Daoy (cell line): ENCODE data around the gene PLET1. TPM values are rescaled to one million over a fixed set of nuclear protein-coding genes. Genes with fewer than 3 reads are reported as not detected.
"Not testable (repeated sequence)": the region's sequence is repeated elsewhere in the genome, so short reads cannot be mapped to it uniquely, and the experiment has no call there.

Source experiments
- DNase-seq: peaks from one replicate; pipeline ENCODE4 v3.0.0-alpha.2; 2015; ENCODE audit warnings: low read depth
- total RNA-seq: library from RNA; depleted of rRNA; stranded (reverse); fragments of >200 nt; shearing (Covaris generic); gene quantifications from 2 replicates; pipeline ENCODE4 v1.2.3, GENCODE V29; 2014; rRNA removed

PLET1 gene
- total RNA-seq, 1 experiment from 2014 or later: not detected

GRCh38 chr11:112212710-112213109 is 48.0 kb downstream of the PLET1 start:
- DNase-seq: no peak

- DNase-seq: no peak
These were observed 48.4 kb downstream of the PLET1 start for GRCh38 chr11:112212290-112212689.

- DNase-seq: no peak
These were observed 49.1 kb downstream of the PLET1 start for GRCh38 chr11:112211536-112211935.

DNA sequence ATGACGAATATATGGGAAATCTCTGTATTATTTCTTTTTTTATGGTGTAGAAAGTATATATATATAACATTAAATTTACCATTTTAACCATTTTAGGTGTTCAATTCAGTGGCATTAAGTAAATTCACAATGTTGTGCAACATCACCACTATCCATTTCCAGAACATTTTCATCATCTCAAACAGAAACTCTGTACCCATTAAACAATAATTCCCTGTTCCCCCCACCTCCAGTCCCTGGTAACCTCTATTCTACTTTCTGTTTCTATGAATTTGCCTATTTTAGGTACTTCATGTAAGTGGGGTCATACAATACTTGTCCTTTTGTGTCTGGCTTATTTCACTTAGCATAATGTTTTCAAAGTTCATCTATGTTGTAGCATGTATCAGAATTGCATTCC is 49.8 kb downstream of the PLET1 start:
- DNase-seq: no peak

GRCh38 chr11:112206071-112206470 is 54.6 kb downstream of the PLET1 start:
- DNase-seq: no peak

DNA sequence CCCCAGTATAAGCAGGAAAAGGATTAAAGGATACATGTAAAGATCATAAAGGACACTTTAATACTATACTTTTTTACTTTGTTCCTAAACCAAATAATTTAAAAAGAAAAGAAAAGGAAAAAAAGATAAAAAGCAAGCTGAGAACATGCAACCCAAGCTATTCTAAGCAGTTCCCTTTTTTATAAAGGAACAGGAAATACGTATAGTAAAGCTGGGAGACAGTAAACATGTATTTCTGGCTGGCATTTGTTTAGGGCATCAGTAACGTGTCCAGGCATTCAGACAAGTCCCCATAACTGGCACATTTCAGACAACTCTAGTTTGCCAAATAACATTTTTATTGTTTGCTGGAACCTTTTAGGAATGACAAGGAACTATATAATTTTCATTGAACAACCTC is 60.4 kb downstream of the PLET1 start:
- DNase-seq: no peak

DNA sequence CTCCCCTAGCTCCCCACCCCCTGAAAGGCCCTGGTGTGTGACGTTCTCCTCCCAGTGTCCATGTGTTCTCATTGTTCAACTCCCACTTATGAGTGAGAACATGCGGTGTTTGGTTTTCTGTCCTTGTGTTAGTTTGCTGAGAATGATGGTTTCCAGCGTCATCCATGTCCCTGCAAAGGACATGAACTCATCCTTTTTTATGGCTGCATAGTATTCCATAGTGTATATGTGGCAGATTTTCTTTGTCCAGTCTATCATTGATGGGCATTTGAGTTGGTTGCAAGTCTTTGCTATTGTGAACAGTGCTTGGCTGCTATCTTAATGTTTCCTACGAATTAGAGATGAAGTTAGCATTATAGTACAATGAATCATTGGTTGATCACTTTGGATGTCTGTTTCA is 61.6 kb downstream of the PLET1 start:
- DNase-seq: not testable (repeated sequence)

Other genes starting within 250 kb of the PLET1 start
- 49.0 and 49.9 TPM in 2 replicates for gene DLAT, start 235.5 kb downstream of the PLET1 start, total RNA-seq
- 1.1 and 8.7 TPM in 2 replicates for gene PIH1D2, start 186.8 kb downstream of the PLET1 start, total RNA-seq
- 26.3 and 26.7 TPM in 2 replicates for gene NKAPD1, start 186.6 kb downstream of the PLET1 start, total RNA-seq
- gene TIMM8B, start 174.1 kb downstream of the PLET1 start, total RNA-seq: 74.7 and 118 TPM in 2 replicates
- 133 and 145 TPM in 2 replicates for gene SDHD, start 174.0 kb downstream of the PLET1 start, total RNA-seq
- not detected in 2 replicates for gene IL18, start 96.8 kb downstream of the PLET1 start, total RNA-seq
- not detected in 2 replicates for gene TEX12, start 93.5 kb downstream of the PLET1 start, total RNA-seq
- 0.11 TPM in 1 of 2 replicates, not detected in the other for gene BCO2, start 85.3 kb downstream of the PLET1 start, total RNA-seq
- gene PTS, start 34.4 kb downstream of the PLET1 start, total RNA-seq: 71.1 and 73.6 TPM in 2 replicates